ENCODE results near the gene IFNGR1.
A peak's percentile ranks its signal among the peaks of the same experiment; 100 is the strongest.

The IFNGR1 gene

DNA sequence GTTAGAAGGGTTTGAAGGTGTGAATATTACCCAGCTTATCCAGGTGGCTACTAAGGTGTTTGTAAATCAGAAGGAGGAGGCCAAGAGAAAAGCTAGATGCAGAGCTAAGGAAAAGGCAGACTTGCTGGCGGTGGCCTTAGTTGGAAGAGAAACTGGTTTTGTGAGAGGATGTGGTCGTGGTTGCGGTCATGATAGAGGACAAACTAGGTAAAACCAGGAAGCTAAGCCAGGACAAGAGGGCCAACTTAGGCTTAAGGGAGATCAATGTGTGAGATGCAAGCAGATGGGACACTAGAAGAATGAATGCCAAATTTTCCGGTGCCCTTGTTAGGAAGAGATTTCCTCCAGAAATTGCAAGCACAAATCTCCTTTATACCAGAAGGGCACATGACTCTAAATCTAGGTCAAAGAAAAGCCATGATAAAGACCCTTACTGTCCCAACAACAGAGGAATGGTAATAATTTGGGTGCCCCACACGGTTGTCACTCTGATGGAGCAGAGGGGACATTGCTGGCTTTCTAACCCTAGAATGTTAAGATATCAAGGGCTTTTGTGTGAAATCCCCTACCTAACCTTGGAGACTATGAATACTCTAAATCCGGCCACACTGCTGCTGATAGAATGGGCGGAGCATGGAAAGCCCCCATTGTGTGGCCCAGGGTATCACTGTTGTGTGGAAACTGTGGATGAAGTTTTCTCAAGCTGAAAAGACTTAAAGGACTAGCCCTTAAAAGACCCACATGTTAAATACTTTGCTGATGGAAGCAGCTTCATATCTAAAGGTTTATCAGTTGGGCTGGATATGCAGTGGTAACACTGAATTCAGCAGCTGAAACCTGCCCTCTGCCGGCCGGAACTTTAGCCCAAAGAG lies 53.6 kb downstream of the IFNGR1 start:
- H3K4me1 ChIP-seq (ENCODE audit: low read length) = peaks cover 13% of the 10 kb centered on the region
- no peak for TF ChIP-seq EZH2phosphoT487 (IDR thresholded peaks at IDR 0.05; ENCODE audit: low read length)
- TF ChIP-seq, protein P1, sequence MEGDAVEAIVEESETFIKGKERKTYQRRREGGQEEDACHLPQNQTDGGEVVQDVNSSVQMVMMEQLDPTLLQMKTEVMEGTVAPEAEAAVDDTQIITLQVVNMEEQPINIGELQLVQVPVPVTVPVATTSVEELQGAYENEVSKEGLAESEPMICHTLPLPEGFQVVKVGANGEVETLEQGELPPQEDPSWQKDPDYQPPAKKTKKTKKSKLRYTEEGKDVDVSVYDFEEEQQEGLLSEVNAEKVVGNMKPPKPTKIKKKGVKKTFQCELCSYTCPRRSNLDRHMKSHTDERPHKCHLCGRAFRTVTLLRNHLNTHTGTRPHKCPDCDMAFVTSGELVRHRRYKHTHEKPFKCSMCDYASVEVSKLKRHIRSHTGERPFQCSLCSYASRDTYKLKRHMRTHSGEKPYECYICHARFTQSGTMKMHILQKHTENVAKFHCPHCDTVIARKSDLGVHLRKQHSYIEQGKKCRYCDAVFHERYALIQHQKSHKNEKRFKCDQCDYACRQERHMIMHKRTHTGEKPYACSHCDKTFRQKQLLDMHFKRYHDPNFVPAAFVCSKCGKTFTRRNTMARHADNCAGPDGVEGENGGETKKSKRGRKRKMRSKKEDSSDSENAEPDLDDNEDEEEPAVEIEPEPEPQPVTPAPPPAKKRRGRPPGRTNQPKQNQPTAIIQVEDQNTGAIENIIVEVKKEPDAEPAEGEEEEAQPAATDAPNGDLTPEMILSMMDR (IDR thresholded peaks at IDR 0.05; ENCODE audit: low read length) = peak; percentile 76
- no peak overlapping the region for H3K9ac ChIP-seq (ENCODE audit: low read length)
- H3K4me2 ChIP-seq (ENCODE audit: low read depth, low read length) = peak overlapping the region; percentile 71
- H3F3A ChIP-seq (ENCODE audit: insufficient read depth, low read length) = peaks cover 12% of the 10 kb centered on the region
- no peak overlapping the region for H2AFZ ChIP-seq (ENCODE audit: low read length)
- H3K4me3 ChIP-seq (ENCODE audit: low read length) = no peak overlapping the region
- H3K9me2 ChIP-seq (replicated peaks; ENCODE audit: insufficient read depth, low read length) = no peaks in the 10 kb centered on the region
- H3K36me3 ChIP-seq (replicated peaks; ENCODE audit: insufficient read depth, low read length) = no peaks in the 10 kb centered on the region
- H3K27ac ChIP-seq (ENCODE audit: low read length) = no peak overlapping the region
- no peaks in the 10 kb centered on the region for H4K20me1 ChIP-seq (ENCODE audit: insufficient read depth, low read length)
- no peaks in the 10 kb centered on the region for H3K9me3 ChIP-seq (replicated peaks; ENCODE audit: insufficient read depth, low read length)
- DNase-seq = peak; percentile 73
- no peaks in the 10 kb centered on the region for H3K27me3 ChIP-seq (replicated peaks; ENCODE audit: insufficient read depth, low read length)
- H3K79me2 ChIP-seq (ENCODE audit: low read length) = no peaks in the 10 kb centered on the region

- H3K36me3 ChIP-seq (replicated peaks; ENCODE audit: insufficient read depth, low read length) = no peaks in the 10 kb centered on the region
- no peaks in the 10 kb centered on the region for H3K9me2 ChIP-seq (replicated peaks; ENCODE audit: insufficient read depth, low read length)
- H3K9ac ChIP-seq (ENCODE audit: low read length) = no peak overlapping the region
- no peak overlapping the region for H3K4me3 ChIP-seq (ENCODE audit: low read length)
- H3K4me1 ChIP-seq (ENCODE audit: low read length) = peaks cover 13% of the 10 kb centered on the region
- TF ChIP-seq EZH2phosphoT487 (IDR thresholded peaks at IDR 0.05; ENCODE audit: low read length) (no peak), EZH2 (optimal IDR thresholded peaks at IDR 0.05; ENCODE audit: low read depth, low read length) (no peak)
- TF ChIP-seq, protein P1 (IDR thresholded peaks at IDR 0.05; ENCODE audit: low read length) = no peak
- no peak overlapping the region for H2AFZ ChIP-seq (ENCODE audit: low read length)
- no peak for DNase-seq
- no peaks in the 10 kb centered on the region for H3K79me2 ChIP-seq (ENCODE audit: low read length)
- no peaks in the 10 kb centered on the region for H4K20me1 ChIP-seq (ENCODE audit: insufficient read depth, low read length)
- no peaks in the 10 kb centered on the region for H3K27me3 ChIP-seq (replicated peaks; ENCODE audit: insufficient read depth, low read length)
- H3F3A ChIP-seq (ENCODE audit: insufficient read depth, low read length) = peaks cover 12% of the 10 kb centered on the region
- H3K27ac ChIP-seq (ENCODE audit: low read length) = no peak overlapping the region
- no peaks in the 10 kb centered on the region for H3K9me3 ChIP-seq (replicated peaks; ENCODE audit: insufficient read depth, low read length)
- H3K4me2 ChIP-seq (ENCODE audit: low read depth, low read length) = no peak overlapping the region
Measured at GRCh38 chr6:137163732-137164318, 55.4 kb downstream of the IFNGR1 start.

GRCh38 chr6:137162692-137163306 lies 56.4 kb downstream of the IFNGR1 start:
- no peaks in the 10 kb centered on the region for H3K27me3 ChIP-seq (replicated peaks; ENCODE audit: insufficient read depth, low read length)
- H3K9me3 ChIP-seq (replicated peaks; ENCODE audit: insufficient read depth, low read length) = no peaks in the 10 kb centered on the region
- H3K4me1 ChIP-seq (ENCODE audit: low read length) = peaks cover 13% of the 10 kb centered on the region
- H3K4me3 ChIP-seq (ENCODE audit: low read length) = no peak overlapping the region
- H3K79me2 ChIP-seq (ENCODE audit: low read length) = no peaks in the 10 kb centered on the region
- H2AFZ ChIP-seq (ENCODE audit: low read length) = no peak overlapping the region
- H3K36me3 ChIP-seq (replicated peaks; ENCODE audit: insufficient read depth, low read length) = no peaks in the 10 kb centered on the region
- H3K9ac ChIP-seq (ENCODE audit: low read length) = no peak overlapping the region
- no peak for TF ChIP-seq EZH2phosphoT487 (IDR thresholded peaks at IDR 0.05; ENCODE audit: low read length)
- TF ChIP-seq, protein P1 (IDR thresholded peaks at IDR 0.05; ENCODE audit: low read length) = no peak
- no peak for TF ChIP-seq EZH2 (optimal IDR thresholded peaks at IDR 0.05; ENCODE audit: low read depth, low read length)
- H3F3A ChIP-seq (ENCODE audit: insufficient read depth, low read length) = peaks cover 12% of the 10 kb centered on the region
- no peaks in the 10 kb centered on the region for H3K9me2 ChIP-seq (replicated peaks; ENCODE audit: insufficient read depth, low read length)
- H3K27ac ChIP-seq (ENCODE audit: low read length) = no peak overlapping the region
- no peak overlapping the region for H3K4me2 ChIP-seq (ENCODE audit: low read depth, low read length)
- DNase-seq = no peak
- no peaks in the 10 kb centered on the region for H4K20me1 ChIP-seq (ENCODE audit: insufficient read depth, low read length)
